Superior temporal gyrus (tissue), 1 donor: ENCODE data around the gene PRPF18.
"Not testable (repeated sequence)": the region's sequence is repeated elsewhere in the genome, so short reads cannot be mapped to it uniquely, and the experiment has no call there.

ENCODE experiments used
- DNase-seq: peaks from one replicate; pipeline ENCODE4 v3.0.0-alpha.2; 2016; ENCODE audit errors: extremely low spot score

Gene PRPF18

GRCh38 chr10:13586676-13587355 is at the start of gene PRPF18:
PRPF18 (plus strand) TSS chr10:13586965; CDS start chr10:13587087, 122 bp downstream.
- DNase-seq, result peak; percentile 97

GRCh38 chr10:13537985-13538384 is 48.8 kb upstream of the PRPF18 start:
- DNase-seq, result not testable (repeated sequence)

DNA sequence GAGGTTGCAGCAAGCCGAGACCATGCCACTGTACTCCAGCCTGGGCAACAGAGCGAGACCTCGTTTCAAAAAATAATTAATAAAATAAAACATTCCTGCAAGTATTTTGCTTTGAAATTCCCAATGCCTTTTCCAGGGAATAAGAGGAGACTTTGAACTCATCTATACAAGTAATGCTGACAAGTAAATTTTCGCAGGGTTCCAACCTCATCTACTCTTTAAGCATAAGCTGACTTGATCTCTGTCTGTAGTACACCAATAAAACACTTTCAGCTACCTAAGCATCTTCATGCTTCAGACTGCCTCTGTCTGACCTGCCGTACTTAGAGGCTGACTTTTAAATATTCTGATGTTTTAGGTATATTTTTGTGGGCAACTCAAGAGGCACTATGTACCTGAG is 44.2 kb upstream of the PRPF18 start:
- DNase-seq, result no peak

GRCh38 chr10:13550802-13551201 is 36.0 kb upstream of the PRPF18 start:
- no peak for DNase-seq

DNA sequence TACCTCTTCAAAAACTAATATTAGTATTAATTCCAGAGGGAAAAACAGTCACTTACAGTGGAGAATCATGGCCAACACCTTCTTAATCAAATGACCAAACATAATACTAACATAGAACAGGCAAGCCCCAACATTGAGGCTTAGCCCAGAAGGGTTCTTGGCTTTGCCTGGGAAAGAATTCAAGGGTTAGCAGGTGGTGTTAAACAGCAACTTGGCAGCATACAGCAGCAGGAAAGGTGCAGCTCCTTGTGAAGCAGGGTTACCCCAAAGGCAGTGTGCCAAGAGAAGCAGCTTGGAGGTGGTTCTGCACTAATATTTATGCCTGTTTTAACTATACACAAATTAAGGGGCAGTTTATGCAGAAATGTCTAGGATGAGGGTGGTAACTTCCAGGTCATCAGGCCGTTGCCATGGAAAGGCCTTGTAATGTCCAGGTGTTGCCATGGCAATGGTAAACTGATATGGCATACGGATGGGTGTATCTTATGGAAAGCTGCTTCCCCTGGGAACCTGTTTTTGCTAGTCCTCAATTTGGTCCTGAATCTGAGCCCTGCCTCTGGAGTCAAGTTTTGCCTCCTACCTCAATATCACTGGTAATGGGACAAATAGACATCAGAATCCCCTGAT is 30.8 kb upstream of the PRPF18 start:
- no peak for DNase-seq

GRCh38 chr10:13559124-13559700 is 27.6 kb upstream of the PRPF18 start:
- no peak for DNase-seq

GRCh38 chr10:13560597-13560996 is 26.2 kb upstream of the PRPF18 start:
- no peak for DNase-seq

GRCh38 chr10:13563481-13564445 is 23.0 kb upstream of the PRPF18 start:
- DNase-seq, result no peak

GRCh38 chr10:13564576-13564975 is 22.2 kb upstream of the PRPF18 start:
- DNase-seq, result no peak

- DNase-seq, result no peak
These were observed 19.7 kb upstream of the PRPF18 start for GRCh38 chr10:13567030-13567429.

GRCh38 chr10:13571541-13571940 is 15.2 kb upstream of the PRPF18 start:
- no peak for DNase-seq

DNA sequence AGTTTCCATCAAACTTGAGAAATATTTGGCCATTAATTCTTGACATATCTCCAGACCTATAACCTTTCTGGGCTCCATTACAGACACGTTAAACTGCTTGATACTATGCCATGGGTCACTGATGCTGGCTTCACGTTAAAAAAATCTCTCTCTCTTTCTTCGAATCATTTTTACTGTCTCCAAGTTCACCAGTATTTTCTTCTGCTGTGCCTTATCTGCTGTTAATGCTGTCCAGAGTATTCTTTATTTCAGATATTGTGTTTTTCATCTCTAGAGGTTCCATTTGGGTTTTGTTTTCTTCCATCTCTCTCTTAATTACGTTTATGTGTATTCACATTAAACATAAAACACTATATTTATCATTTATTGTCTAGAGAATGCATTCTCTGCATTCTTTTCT is 12.8 kb upstream of the PRPF18 start:
- no peak for DNase-seq

DNA sequence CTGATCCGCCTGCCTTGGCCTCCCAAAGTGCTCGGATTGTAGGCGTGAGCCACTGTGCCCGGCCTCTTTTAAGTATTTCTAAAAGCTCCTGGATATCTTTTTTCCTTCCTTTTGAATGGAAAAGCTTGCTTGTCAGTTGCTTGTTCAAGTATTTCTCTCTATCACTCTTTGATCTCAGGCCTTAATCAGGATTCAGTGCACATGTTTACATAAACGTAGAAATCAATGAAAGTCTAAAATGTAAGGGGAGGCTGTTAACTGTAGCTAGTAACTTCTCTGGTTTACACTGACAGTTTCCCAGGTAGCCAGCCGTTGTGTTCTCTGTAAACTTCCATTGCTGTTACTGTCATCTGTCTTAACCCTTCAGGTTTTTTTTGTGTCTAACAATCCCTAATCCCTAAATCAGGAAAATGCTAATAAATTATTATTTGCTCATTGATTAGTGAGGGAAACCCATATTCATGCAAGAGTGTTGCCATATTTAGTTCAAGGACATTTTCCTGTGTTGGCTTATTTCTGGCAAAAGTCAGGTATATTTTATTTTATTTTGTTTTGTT is 1.5 kb upstream of the PRPF18 start:
- no peak for DNase-seq

DNA sequence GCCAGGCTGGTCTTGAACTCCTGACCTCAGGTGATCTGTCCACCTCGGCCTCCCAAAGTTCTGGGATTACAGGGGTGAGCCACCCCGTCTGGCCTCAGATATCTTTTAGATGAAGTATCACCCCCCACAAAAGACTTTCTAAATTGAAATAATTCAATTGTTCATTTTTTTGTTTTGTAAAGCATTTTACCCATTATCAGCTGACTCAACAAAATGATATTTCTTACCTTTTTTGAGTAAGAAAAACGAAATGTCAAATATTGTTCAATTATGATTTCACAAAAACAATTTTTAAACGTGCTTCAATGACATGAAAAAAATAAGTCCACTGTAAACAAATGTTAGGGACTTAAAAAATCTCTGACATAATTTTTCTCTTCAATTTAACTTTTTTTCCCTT is 822 bp upstream of the PRPF18 start:
- DNase-seq, result no peak

- DNase-seq, result no peak
These were observed 626 bp downstream of the PRPF18 start for GRCh38 chr10:13587391-13587790.

GRCh38 chr10:13589316-13589715 is 2.6 kb downstream of the PRPF18 start:
- DNase-seq, result no peak

- no peak for DNase-seq
These were observed 4.1 kb downstream of the PRPF18 start for GRCh38 chr10:13590886-13591285.

DNA sequence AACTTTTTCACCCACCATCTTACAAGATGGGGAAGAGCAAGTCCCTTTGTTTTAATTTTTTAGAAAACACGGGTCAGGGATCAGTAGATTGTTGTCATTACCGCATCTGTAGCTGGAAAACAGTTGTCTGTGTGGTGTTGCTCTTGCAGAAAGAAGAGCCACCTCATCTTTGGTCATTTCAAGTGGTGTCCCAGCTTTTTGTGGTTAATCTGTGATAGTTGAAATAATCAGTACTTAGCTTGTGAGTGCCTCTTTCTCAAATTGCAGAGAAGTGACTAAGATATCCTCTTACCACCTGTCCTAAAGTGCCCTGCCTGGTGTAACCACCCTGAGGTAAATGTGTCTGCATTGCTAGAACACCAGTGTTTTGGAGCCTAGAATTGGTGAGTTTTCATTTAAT is 5.5 kb downstream of the PRPF18 start:
- DNase-seq, result no peak

- DNase-seq, result no peak
These were observed 6.8 kb downstream of the PRPF18 start for GRCh38 chr10:13593535-13593934.

- no peak for DNase-seq
These were observed 7.9 kb downstream of the PRPF18 start for GRCh38 chr10:13594641-13595040.

GRCh38 chr10:13597909-13598308 is 11.1 kb downstream of the PRPF18 start:
- DNase-seq, result no peak
